Left forelimb (tissue), 1 donor: ENCODE data around the gene MRPS2.
A peak's percentile ranks its signal among the peaks of the same experiment; 100 is the strongest.
"Not testable (repeated sequence)": the region's sequence is repeated elsewhere in the genome, so short reads cannot be mapped to it uniquely, and the experiment has no call there.

ENCODE experiments used
- DNase-seq: peaks from one replicate; pipeline ENCODE4 v3.0.0-alpha.2; 2018; ENCODE audit warnings: low spot score

Gene MRPS2

GRCh38 chr9:135500525-135501260 is at the start of gene MRPS2:
Gene MRPS2 (plus strand): TSS chr9:135500682. CDS start chr9:135500711, 29 bp downstream.
- peak; percentile 90 for DNase-seq

- no peak for DNase-seq
Observed at GRCh38 chr9:135450956-135451355, 49.5 kb upstream of the MRPS2 start.

- DNase-seq, result not testable (repeated sequence)
Observed at GRCh38 chr9:135451909-135452308, 48.6 kb upstream of the MRPS2 start.

GRCh38 chr9:135454737-135455136 is 45.7 kb upstream of the MRPS2 start:
- no peak for DNase-seq

GRCh38 chr9:135455401-135456030 is 45.0 kb upstream of the MRPS2 start:
- no peak for DNase-seq

GRCh38 chr9:135456436-135457104 is 43.9 kb upstream of the MRPS2 start:
- DNase-seq, result no peak

GRCh38 chr9:135458478-135458877 is 42.0 kb upstream of the MRPS2 start:
- not testable (repeated sequence) for DNase-seq

GRCh38 chr9:135461936-135462335 is 38.5 kb upstream of the MRPS2 start:
- no peak for DNase-seq

GRCh38 chr9:135463140-135463539 is 37.3 kb upstream of the MRPS2 start:
- no peak for DNase-seq

GRCh38 chr9:135464181-135464580 is 36.3 kb upstream of the MRPS2 start:
- no peak for DNase-seq

- DNase-seq, result no peak
Observed at GRCh38 chr9:135468854-135469521, 31.5 kb upstream of the MRPS2 start.

GRCh38 chr9:135471791-135472640 is 28.5 kb upstream of the MRPS2 start:
- DNase-seq, result no peak

GRCh38 chr9:135473972-135474543 is 26.4 kb upstream of the MRPS2 start:
- DNase-seq, result no peak

- DNase-seq, result no peak
Observed at GRCh38 chr9:135474915-135475314, 25.6 kb upstream of the MRPS2 start.

- no peak for DNase-seq
Observed at GRCh38 chr9:135476561-135477355, 23.7 kb upstream of the MRPS2 start.

GRCh38 chr9:135478191-135478590 is 22.3 kb upstream of the MRPS2 start:
- no peak for DNase-seq

GRCh38 chr9:135478829-135479468 is 21.5 kb upstream of the MRPS2 start:
- no peak for DNase-seq

GRCh38 chr9:135479469-135480052 is 20.9 kb upstream of the MRPS2 start, which contains the start of gene PPP1R26:
Gene PPP1R26 (plus strand): TSS chr9:135479782. CDS start chr9:135484511, 4,729 bp downstream.
- no peak for DNase-seq
